A549 (cell line): Measurements from ENCODE around the gene ACVR1.

Source experiments
- BHLHE40 ChIP-seq: IDR thresholded peaks from 2 replicates; pipeline ENCODE4 v1.6.1; 2012; ENCODE audit warnings: low read depth, low read length, inconsistent platforms
- EP300 ChIP-seq, 2 experiments: fragments of >200 bp; sonication (Bioruptor Twin); formaldehyde crosslinking; IDR thresholded peaks; 2 replicates in 1 of 2; 3 replicates in 1 of 2; pipeline ENCODE4 v1.6.1; 2016 to 2017
- POLR2A ChIP-seq: IDR thresholded peaks from 2 replicates; pipeline ENCODE4 v1.6.1; 2012; ENCODE audit warnings: mild to moderate bottlenecking, low read length
- TF ChIP-seq, protein P1 (sequence below): fragments of >200 bp; sonication (Bioruptor Twin); formaldehyde crosslinking; IDR thresholded peaks from 3 replicates; pipeline ENCODE4 v1.6.1; 2016
- TF ChIP-seq, protein P2 (sequence below): fragments of 450-650 bp; IDR thresholded peaks from 2 replicates; pipeline ENCODE4 v1.6.1; 2014; ENCODE audit warnings: antibody characterized with exemption
- TF ChIP-seq, protein P3 (sequence below): fragments of >200 bp; sonication (Bioruptor Twin); formaldehyde crosslinking; IDR thresholded peaks from 3 replicates; pipeline ENCODE4 v1.5.1; 2016

DNA sequence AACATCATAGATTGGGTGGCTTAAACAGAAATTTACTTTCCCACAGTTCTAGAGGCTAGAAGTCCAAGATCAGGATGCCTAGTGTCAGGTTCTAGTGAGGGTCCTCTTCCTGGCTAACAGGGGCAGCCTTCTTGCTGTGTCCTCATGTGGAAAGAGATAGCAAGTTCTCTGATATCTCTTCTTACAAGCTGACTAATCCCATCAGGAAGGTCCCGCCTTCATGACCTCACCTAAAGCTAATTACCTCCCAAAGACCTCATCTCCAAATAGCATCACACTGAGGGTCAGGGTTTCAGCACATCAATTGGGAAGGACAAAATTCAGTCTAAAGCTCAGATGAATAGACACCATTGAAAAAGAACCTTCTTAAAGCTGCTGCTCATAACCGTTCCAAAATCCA, 22.9 kb downstream of the ACVR1 start:
- TF ChIP-seq POLR2A (no peak), BHLHE40 (no peak), EP300 (IDR thresholded peaks at IDR 0.05) (no peak)
- TF ChIP-seq, protein P1, sequence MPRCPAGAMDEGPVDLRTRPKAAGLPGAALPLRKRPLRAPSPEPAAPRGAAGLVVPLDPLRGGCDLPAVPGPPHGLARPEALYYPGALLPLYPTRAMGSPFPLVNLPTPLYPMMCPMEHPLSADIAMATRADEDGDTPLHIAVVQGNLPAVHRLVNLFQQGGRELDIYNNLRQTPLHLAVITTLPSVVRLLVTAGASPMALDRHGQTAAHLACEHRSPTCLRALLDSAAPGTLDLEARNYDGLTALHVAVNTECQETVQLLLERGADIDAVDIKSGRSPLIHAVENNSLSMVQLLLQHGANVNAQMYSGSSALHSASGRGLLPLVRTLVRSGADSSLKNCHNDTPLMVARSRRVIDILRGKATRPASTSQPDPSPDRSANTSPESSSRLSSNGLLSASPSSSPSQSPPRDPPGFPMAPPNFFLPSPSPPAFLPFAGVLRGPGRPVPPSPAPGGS = no peak
- TF ChIP-seq, protein P2, sequence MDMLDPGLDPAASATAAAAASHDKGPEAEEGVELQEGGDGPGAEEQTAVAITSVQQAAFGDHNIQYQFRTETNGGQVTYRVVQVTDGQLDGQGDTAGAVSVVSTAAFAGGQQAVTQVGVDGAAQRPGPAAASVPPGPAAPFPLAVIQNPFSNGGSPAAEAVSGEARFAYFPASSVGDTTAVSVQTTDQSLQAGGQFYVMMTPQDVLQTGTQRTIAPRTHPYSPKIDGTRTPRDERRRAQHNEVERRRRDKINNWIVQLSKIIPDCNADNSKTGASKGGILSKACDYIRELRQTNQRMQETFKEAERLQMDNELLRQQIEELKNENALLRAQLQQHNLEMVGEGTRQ = no peak
- TF ChIP-seq, protein P3, sequence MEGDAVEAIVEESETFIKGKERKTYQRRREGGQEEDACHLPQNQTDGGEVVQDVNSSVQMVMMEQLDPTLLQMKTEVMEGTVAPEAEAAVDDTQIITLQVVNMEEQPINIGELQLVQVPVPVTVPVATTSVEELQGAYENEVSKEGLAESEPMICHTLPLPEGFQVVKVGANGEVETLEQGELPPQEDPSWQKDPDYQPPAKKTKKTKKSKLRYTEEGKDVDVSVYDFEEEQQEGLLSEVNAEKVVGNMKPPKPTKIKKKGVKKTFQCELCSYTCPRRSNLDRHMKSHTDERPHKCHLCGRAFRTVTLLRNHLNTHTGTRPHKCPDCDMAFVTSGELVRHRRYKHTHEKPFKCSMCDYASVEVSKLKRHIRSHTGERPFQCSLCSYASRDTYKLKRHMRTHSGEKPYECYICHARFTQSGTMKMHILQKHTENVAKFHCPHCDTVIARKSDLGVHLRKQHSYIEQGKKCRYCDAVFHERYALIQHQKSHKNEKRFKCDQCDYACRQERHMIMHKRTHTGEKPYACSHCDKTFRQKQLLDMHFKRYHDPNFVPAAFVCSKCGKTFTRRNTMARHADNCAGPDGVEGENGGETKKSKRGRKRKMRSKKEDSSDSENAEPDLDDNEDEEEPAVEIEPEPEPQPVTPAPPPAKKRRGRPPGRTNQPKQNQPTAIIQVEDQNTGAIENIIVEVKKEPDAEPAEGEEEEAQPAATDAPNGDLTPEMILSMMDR = no peak
